ENCODE measurements around the gene ACBD5. TPM values are rescaled to one million over a fixed set of nuclear protein-coding genes. Genes with fewer than 3 reads are reported as not detected.

Gene ACBD5
- polyA plus RNA-seq, 1 of the 3 experiments (the other 2 are of a cell fraction): 12.5 TPM

- 2% methylated on average over 31 of the region's 55 CpGs for WGBS (ENCODE audit: low lambda C conversion rate)
- H3F3A ChIP-seq (replicated peaks; ENCODE audit: insufficient read depth): peaks cover 16% of the 10 kb centered on the region
- H3K4me1 ChIP-seq (ENCODE audit: control insufficient read depth in 1 of 2, insufficient read depth in 2 of 2, low read depth in 1 of 2, low read length in 1 of 2): peaks cover 2 to 19% of the 10 kb centered on the region in 2 experiments; a peak in 3 of 4 replicates
- peak within 1 kb of the TSS; percentile 92 for H2AFZ ChIP-seq (ENCODE audit: low read depth)
- peak within 1 kb of the TSS; percentile 81 to 82 for H3K4me3 ChIP-seq (ENCODE audit: low read depth in 2 of 2, low read length in 1 of 2)
- peaks cover 26% of the 10 kb centered on the region for H4K20me1 ChIP-seq (ENCODE audit: insufficient read depth)
- peak within 1 kb of the TSS; percentile 95 for H3K4me2 ChIP-seq
- CTCF ChIA-PET: interaction anchor here (1.2 kb wide), 1 partner anchor 85 kb away, joined by 4 read pairs; the partner anchor contains the start of gene ACBD5
- POLR2A ChIA-PET: no interaction called here
- H3K9ac ChIP-seq: peak within 1 kb of the TSS; percentile 93
- 0 out of 2 replicates have a peak, but pooled peaks have one; percentile 34 for TF ChIP-seq YY1 (IDR thresholded peaks at IDR 0.05; ENCODE audit: low read depth)
- TF ChIP-seq USF1 (IDR thresholded peaks at IDR 0.05; ENCODE audit: borderline replicate concordance, low read depth): no peak
- peak; percentile 56 for TF ChIP-seq NRF1 (IDR thresholded peaks at IDR 0.05; ENCODE audit: low read depth, low read length)
- no peak for TF ChIP-seq RFX5 (IDR thresholded peaks at IDR 0.05; ENCODE audit: low read length)
- TF ChIP-seq CHD2 (IDR thresholded peaks at IDR 0.05; ENCODE audit: low read length, partially characterized antibody): peak; percentile 53
- TF ChIP-seq FOSL2 (IDR thresholded peaks at IDR 0.05; ENCODE audit: borderline replicate concordance, low read depth): no peak
- TF ChIP-seq MXI1 (IDR thresholded peaks at IDR 0.05; ENCODE audit: low read depth, low read length): peak; percentile 74
- TF ChIP-seq JUND (IDR thresholded peaks at IDR 0.05): no peak
- TF ChIP-seq SMC3 (IDR thresholded peaks at IDR 0.05; ENCODE audit: low read depth, low read length): no peak
- no peak for TF ChIP-seq FOXM1 (IDR thresholded peaks at IDR 0.05; ENCODE audit: low read depth)
- TF ChIP-seq TAF1 (IDR thresholded peaks at IDR 0.05; ENCODE audit: borderline replicate concordance, low read depth, low read length): peak; percentile 50; the same call in 1 of the 2 replicates
- no peak; a peak in 1 of 4 replicates for TF ChIP-seq EP300 (IDR thresholded peaks at IDR 0.05; ENCODE audit: borderline replicate concordance in 1 of 2, low read depth in 1 of 2, low read length in 1 of 2)
- TF ChIP-seq TCF12 (IDR thresholded peaks at IDR 0.05): no peak
- TF ChIP-seq POLR2AphosphoS5 (IDR thresholded peaks at IDR 0.05; ENCODE audit: low read depth, low read length): peak; percentile 88
- TF ChIP-seq USF2 (IDR thresholded peaks at IDR 0.05; ENCODE audit: borderline replicate concordance, low read depth, low read length): no peak
- TF ChIP-seq FOXJ3 (CRISPR knock-in tag; IDR thresholded peaks at IDR 0.05): no peak
- peak; percentile 48; the same call in 1 of the 2 replicates for TF ChIP-seq GABPA (IDR thresholded peaks at IDR 0.05; ENCODE audit: low read depth)
- no peak for TF ChIP-seq IRF3 (IDR thresholded peaks at IDR 0.05; ENCODE audit: low read depth, low read length)
- TF ChIP-seq SIN3A (IDR thresholded peaks at IDR 0.05; ENCODE audit: borderline replicate concordance, low read depth, low read length): peak; percentile 53; the same call in 1 of the 2 replicates
- no peak for TF ChIP-seq RXRA (IDR thresholded peaks at IDR 0.05; ENCODE audit: borderline replicate concordance, low read depth)
- no peak for TF ChIP-seq PBX3 (IDR thresholded peaks at IDR 0.05)
- TF ChIP-seq REST (IDR thresholded peaks at IDR 0.05; ENCODE audit: low read depth, low read length): no peak
- peak; percentile 77 for TF ChIP-seq MAX (IDR thresholded peaks at IDR 0.05; ENCODE audit: low read depth)
- H3K36me3 ChIP-seq (replicated peaks in 1 of 2; ENCODE audit: control insufficient read depth in 1 of 2, insufficient read depth in 2 of 2, low read length in 1 of 2): peaks cover 11 to 14% of the 10 kb centered on the region in 2 experiments
- H3K79me2 ChIP-seq (ENCODE audit: insufficient read depth): peaks cover 83% of the 10 kb centered on the region
- H3K27me3 ChIP-seq (ENCODE audit: insufficient read depth): no peaks in the 10 kb centered on the region
- DNase-seq: peak; percentile 94
- no peaks in the 10 kb centered on the region for H3K9me3 ChIP-seq
- H3K9me2 ChIP-seq: no peaks in the 10 kb centered on the region
- H3K27ac ChIP-seq (ENCODE audit: low read depth in 2 of 2, low read length in 1 of 2): peak within 1 kb of the TSS; percentile 93 to 98
Observed at GRCh38 chr10:27155066-27155754, 85.4 kb downstream of the ACBD5 start, which contains the start of gene MASTL. Gene MASTL (plus strand): TSS chr10:27155352. CDS start chr10:27155427, 75 bp downstream.
